ENCODE results near the gene FOXO1.
A peak's percentile ranks its signal among the peaks of the same experiment; 100 is the strongest.

Gene FOXO1

DNA sequence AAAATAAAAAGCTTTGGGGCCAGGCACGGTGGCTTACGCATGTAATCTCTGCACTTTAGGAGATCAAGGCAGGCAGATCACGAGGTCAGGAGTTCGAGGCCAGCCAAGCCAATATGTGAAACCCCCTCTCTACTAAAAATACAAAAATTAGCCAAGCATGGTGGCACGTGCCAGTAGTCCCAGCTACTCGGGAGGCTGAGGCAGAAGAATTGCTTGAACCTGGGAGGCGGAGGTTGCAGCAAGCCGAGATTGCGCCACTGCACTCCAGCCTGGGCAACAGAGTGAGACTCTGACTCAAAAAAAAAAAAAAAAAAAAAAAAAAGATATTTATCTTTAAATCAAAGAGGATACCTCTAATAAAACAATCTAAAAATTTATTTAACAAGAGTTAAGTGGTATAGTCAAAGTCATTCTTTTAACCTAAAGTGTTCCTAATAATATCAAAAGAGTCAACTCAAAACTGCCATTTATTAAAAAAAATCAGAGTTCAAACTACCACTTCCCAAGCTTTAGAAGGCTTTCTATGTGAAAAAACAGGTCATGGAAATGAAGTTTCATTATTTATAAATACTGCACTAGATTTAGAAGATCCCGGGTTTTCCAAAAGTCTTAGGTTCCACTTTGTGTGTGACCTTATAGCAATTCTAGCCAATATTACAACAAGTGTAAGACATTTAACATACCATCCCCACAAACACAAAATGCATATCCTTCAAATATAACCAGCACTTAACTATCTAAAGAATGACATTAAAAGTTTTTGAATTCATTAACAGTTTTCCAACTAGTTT, 4.4 kb downstream of the FOXO1 start:
- H3K4me2 ChIP-seq (ENCODE audit: low read length): no peak overlapping the region
- H3K9me3 ChIP-seq (ENCODE audit: insufficient read depth, low read depth, low read length): no peaks in the 10 kb centered on the region
- no peaks in the 10 kb centered on the region for H3K36me3 ChIP-seq (ENCODE audit: control insufficient read depth in 1 of 2, insufficient read depth in 2 of 2, low read length in 2 of 2)
- no peak overlapping the region for H3K14ac ChIP-seq (ENCODE audit: low read length)
- no peaks in the 10 kb centered on the region for H3K27me3 ChIP-seq (ENCODE audit: insufficient read depth, low read length)
- no peak overlapping the region for H3K4me3 ChIP-seq (ENCODE audit: low read depth, low read length)
- H2BK120ac ChIP-seq (ENCODE audit: insufficient read depth, low read length, poor library complexity): no peak overlapping the region
- no peak for DNase-seq
- H4K12ac ChIP-seq (ENCODE audit: low read depth, low read length): no peak overlapping the region
- H2BK5ac ChIP-seq (ENCODE audit: low read depth, low read length, poor library complexity): no peak overlapping the region
- peak overlapping the region; percentile 89 for H3K4ac ChIP-seq (ENCODE audit: low read depth, low read length)
- H3K79me2 ChIP-seq (ENCODE audit: control insufficient read depth, insufficient read depth, low read length, poor library complexity): peaks cover 46% of the 10 kb centered on the region
- no peak overlapping the region for H4K91ac ChIP-seq (ENCODE audit: low read depth, low read length)
- H3K4me1 ChIP-seq (ENCODE audit: control insufficient read depth in 1 of 2, insufficient read depth in 2 of 2, low read length in 2 of 2): peaks cover 9 to 10% of the 10 kb centered on the region in 2 experiments
- no peak overlapping the region for H3K9ac ChIP-seq (ENCODE audit: low read length)
- WGBS (ENCODE audit: extremely low coverage, insufficient coverage, insufficient read length): no CpG with 5 or more reads among the region's 10 CpGs
- no peak overlapping the region for H4K8ac ChIP-seq (ENCODE audit: low read depth, low read length)
- H3K27ac ChIP-seq (ENCODE audit: low read depth, low read length): no peak overlapping the region
- peaks cover 28% of the 10 kb centered on the region for H3K79me1 ChIP-seq (ENCODE audit: low read length)
- H3K18ac ChIP-seq (ENCODE audit: low read length): no peak overlapping the region
- no peak overlapping the region for H2AFZ ChIP-seq (ENCODE audit: insufficient read depth, low read length, poor library complexity)
- H2BK12ac ChIP-seq (ENCODE audit: low read length): no peak overlapping the region
- H3K23ac ChIP-seq (ENCODE audit: low read length): no peak overlapping the region
- H2AK5ac ChIP-seq (ENCODE audit: low read length): no peak overlapping the region

DNA sequence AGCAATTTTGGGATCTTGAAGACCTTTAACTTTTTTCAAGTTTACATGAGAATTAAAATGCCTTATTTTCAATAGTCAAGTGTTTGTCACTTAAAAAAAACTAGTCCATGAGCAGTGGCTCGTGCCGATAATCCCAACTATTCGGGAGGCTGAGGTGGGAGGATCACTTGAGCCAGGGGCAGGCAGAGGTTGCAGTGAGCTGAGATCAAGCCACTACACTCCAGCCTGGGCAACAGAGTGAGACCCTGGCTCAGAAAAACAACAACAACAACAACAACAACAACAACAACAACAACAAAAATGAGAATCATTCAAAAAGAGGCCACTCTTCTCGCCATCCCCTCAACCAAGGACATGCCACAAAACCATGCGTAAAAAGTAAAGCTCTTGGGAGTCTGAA, 5.7 kb downstream of the FOXO1 start:
- no peak overlapping the region for H4K8ac ChIP-seq (ENCODE audit: low read depth, low read length)
- H3K4me3 ChIP-seq (ENCODE audit: low read depth, low read length): no peak overlapping the region
- H3K27ac ChIP-seq (ENCODE audit: low read depth, low read length): peak overlapping the region; percentile 39
- no peaks in the 10 kb centered on the region for H3K36me3 ChIP-seq (ENCODE audit: control insufficient read depth in 1 of 2, insufficient read depth in 2 of 2, low read length in 2 of 2)
- no peak overlapping the region for H2BK12ac ChIP-seq (ENCODE audit: low read length)
- no peak overlapping the region for H4K91ac ChIP-seq (ENCODE audit: low read depth, low read length)
- peaks cover 42% of the 10 kb centered on the region for H3K79me2 ChIP-seq (ENCODE audit: control insufficient read depth, insufficient read depth, low read length, poor library complexity)
- no peaks in the 10 kb centered on the region for H3K9me3 ChIP-seq (ENCODE audit: insufficient read depth, low read depth, low read length)
- no peak overlapping the region for H3K23ac ChIP-seq (ENCODE audit: low read length)
- DNase-seq: no peak
- no peak overlapping the region for H2BK120ac ChIP-seq (ENCODE audit: insufficient read depth, low read length, poor library complexity)
- no peak overlapping the region for H2BK5ac ChIP-seq (ENCODE audit: low read depth, low read length, poor library complexity)
- no peak overlapping the region for H3K18ac ChIP-seq (ENCODE audit: low read length)
- H3K4me2 ChIP-seq (ENCODE audit: low read length): no peak overlapping the region
- no peak overlapping the region for H4K12ac ChIP-seq (ENCODE audit: low read depth, low read length)
- H2AK5ac ChIP-seq (ENCODE audit: low read length): no peak overlapping the region
- no peak overlapping the region for H3K14ac ChIP-seq (ENCODE audit: low read length)
- H3K4ac ChIP-seq (ENCODE audit: low read depth, low read length): peak overlapping the region; percentile 57
- H3K9ac ChIP-seq (ENCODE audit: low read length): no peak overlapping the region
- H2AFZ ChIP-seq (ENCODE audit: insufficient read depth, low read length, poor library complexity): no peak overlapping the region
- H3K4me1 ChIP-seq (ENCODE audit: control insufficient read depth in 1 of 2, insufficient read depth in 2 of 2, low read length in 2 of 2): peaks cover 9 to 11% of the 10 kb centered on the region in 2 experiments
- WGBS (ENCODE audit: extremely low coverage, insufficient coverage, insufficient read length): no CpG with 5 or more reads among the region's 5 CpGs
- peaks cover 21% of the 10 kb centered on the region for H3K79me1 ChIP-seq (ENCODE audit: low read length)
- no peaks in the 10 kb centered on the region for H3K27me3 ChIP-seq (ENCODE audit: insufficient read depth, low read length)

DNA sequence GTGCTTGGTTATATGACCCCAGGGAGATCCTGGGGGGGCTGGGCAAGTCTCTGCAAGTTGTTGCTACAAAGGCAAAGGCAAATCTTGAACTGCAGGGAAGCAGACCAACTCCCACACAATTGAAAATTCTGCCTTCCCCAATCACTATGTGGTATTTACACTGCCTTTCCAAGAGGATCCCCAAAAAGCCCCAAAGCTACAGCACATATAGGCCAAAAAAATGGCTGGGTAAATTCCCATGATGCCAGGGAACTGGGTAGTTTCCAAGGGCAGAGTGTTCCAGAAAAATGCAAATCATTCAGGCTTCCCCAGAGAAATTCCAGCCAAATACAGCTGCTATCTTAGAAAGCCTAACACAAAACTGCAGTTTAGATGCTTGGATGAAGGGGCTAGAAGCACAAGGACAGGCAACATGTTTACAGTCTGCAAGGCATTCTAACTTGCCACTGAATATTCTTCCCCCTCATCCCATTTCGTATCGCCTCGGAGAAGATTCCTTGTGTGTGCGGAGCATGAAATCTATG, 6.2 kb downstream of the FOXO1 start:
- H2BK12ac ChIP-seq (ENCODE audit: low read length): peak overlapping the region; percentile 54
- peak overlapping the region; percentile 57 for H3K4ac ChIP-seq (ENCODE audit: low read depth, low read length)
- H4K8ac ChIP-seq (ENCODE audit: low read depth, low read length): no peak overlapping the region
- no peak overlapping the region for H4K91ac ChIP-seq (ENCODE audit: low read depth, low read length)
- H3K4me3 ChIP-seq (ENCODE audit: low read depth, low read length): no peak overlapping the region
- peaks cover 17% of the 10 kb centered on the region for H3K79me1 ChIP-seq (ENCODE audit: low read length)
- no peak overlapping the region for H3K23ac ChIP-seq (ENCODE audit: low read length)
- H4K12ac ChIP-seq (ENCODE audit: low read depth, low read length): no peak overlapping the region
- no peak overlapping the region for H2AK5ac ChIP-seq (ENCODE audit: low read length)
- peak overlapping the region; percentile 39 for H3K27ac ChIP-seq (ENCODE audit: low read depth, low read length)
- peaks cover 9 to 14% of the 10 kb centered on the region in 2 experiments for H3K4me1 ChIP-seq (ENCODE audit: control insufficient read depth in 1 of 2, insufficient read depth in 2 of 2, low read length in 2 of 2)
- H3K9me3 ChIP-seq (ENCODE audit: insufficient read depth, low read depth, low read length): no peaks in the 10 kb centered on the region
- H2BK5ac ChIP-seq (ENCODE audit: low read depth, low read length, poor library complexity): peak overlapping the region; percentile 43
- peaks cover 40% of the 10 kb centered on the region for H3K79me2 ChIP-seq (ENCODE audit: control insufficient read depth, insufficient read depth, low read length, poor library complexity)
- H2AFZ ChIP-seq (ENCODE audit: insufficient read depth, low read length, poor library complexity): no peak overlapping the region
- H3K36me3 ChIP-seq (ENCODE audit: control insufficient read depth in 1 of 2, insufficient read depth in 2 of 2, low read length in 2 of 2): no peaks in the 10 kb centered on the region
- H3K14ac ChIP-seq (ENCODE audit: low read length): peak overlapping the region; percentile 59
- DNase-seq: no peak
- H3K18ac ChIP-seq (ENCODE audit: low read length): no peak overlapping the region
- H3K4me2 ChIP-seq (ENCODE audit: low read length): peak overlapping the region; percentile 16
- H3K9ac ChIP-seq (ENCODE audit: low read length): no peak overlapping the region
- WGBS (ENCODE audit: extremely low coverage, insufficient coverage, insufficient read length): no CpG with 5 or more reads among the region's 4 CpGs
- peak overlapping the region; percentile 20 for H2BK120ac ChIP-seq (ENCODE audit: insufficient read depth, low read length, poor library complexity)
- H3K27me3 ChIP-seq (ENCODE audit: insufficient read depth, low read length): no peaks in the 10 kb centered on the region

DNA sequence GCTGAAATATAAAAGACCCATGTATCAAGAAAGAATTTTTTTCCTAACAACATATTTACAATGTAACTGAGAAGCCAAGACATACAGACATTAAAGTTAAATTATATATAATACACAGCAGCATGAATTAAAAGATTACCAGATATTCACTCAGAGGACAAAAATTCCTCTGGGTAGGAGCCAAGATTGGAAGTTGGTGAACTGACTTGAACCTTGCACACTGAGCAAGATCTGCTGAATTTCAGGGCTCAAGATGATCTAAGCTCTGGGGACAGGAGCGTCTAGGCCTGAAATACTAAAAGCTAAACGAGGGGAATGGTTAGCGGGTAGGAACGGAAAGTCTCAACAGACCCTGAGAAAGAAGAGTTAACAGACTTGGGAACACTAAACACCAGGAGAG, 8.5 kb downstream of the FOXO1 start:
- H3K4me3 ChIP-seq (ENCODE audit: low read depth, low read length): no peak overlapping the region
- peak overlapping the region; percentile 88 for H3K4ac ChIP-seq (ENCODE audit: low read depth, low read length)
- no peak overlapping the region for H2AK5ac ChIP-seq (ENCODE audit: low read length)
- WGBS (ENCODE audit: extremely low coverage, insufficient coverage, insufficient read length): no CpG with 5 or more reads among the region's 4 CpGs
- peaks cover 13 to 19% of the 10 kb centered on the region in 2 experiments for H3K4me1 ChIP-seq (ENCODE audit: control insufficient read depth in 1 of 2, insufficient read depth in 2 of 2, low read length in 2 of 2)
- H2BK5ac ChIP-seq (ENCODE audit: low read depth, low read length, poor library complexity): no peak overlapping the region
- H3K18ac ChIP-seq (ENCODE audit: low read length): no peak overlapping the region
- peaks cover 29% of the 10 kb centered on the region for H3K79me2 ChIP-seq (ENCODE audit: control insufficient read depth, insufficient read depth, low read length, poor library complexity)
- no peak for DNase-seq
- no peaks in the 10 kb centered on the region for H3K9me3 ChIP-seq (ENCODE audit: insufficient read depth, low read depth, low read length)
- H3K14ac ChIP-seq (ENCODE audit: low read length): no peak overlapping the region
- H4K91ac ChIP-seq (ENCODE audit: low read depth, low read length): no peak overlapping the region
- H3K79me1 ChIP-seq (ENCODE audit: low read length): peaks cover 11% of the 10 kb centered on the region
- H3K23ac ChIP-seq (ENCODE audit: low read length): no peak overlapping the region
- H2BK12ac ChIP-seq (ENCODE audit: low read length): no peak overlapping the region
- no peak overlapping the region for H4K12ac ChIP-seq (ENCODE audit: low read depth, low read length)
- H2BK120ac ChIP-seq (ENCODE audit: insufficient read depth, low read length, poor library complexity): no peak overlapping the region
- H3K36me3 ChIP-seq (ENCODE audit: control insufficient read depth in 1 of 2, insufficient read depth in 2 of 2, low read length in 2 of 2): no peaks in the 10 kb centered on the region
- no peak overlapping the region for H3K9ac ChIP-seq (ENCODE audit: low read length)
- no peak overlapping the region for H3K27ac ChIP-seq (ENCODE audit: low read depth, low read length)
- no peak overlapping the region for H2AFZ ChIP-seq (ENCODE audit: insufficient read depth, low read length, poor library complexity)
- no peak overlapping the region for H3K4me2 ChIP-seq (ENCODE audit: low read length)
- peak overlapping the region; percentile 79 for H4K8ac ChIP-seq (ENCODE audit: low read depth, low read length)
- H3K27me3 ChIP-seq (ENCODE audit: insufficient read depth, low read length): no peaks in the 10 kb centered on the region
